Body of pancreas (tissue), 4 donors: ENCODE data around the gene SYT14. TPM values are rescaled to one million over a fixed set of nuclear protein-coding genes. Genes with fewer than 3 reads are reported as not detected.

ENCODE experiments used
- ATAC-seq: fragments of 150-250 bp; one replicate; pipeline ENCODE4 v1.9.1; 2016
- DNase-seq, 4 donors: peaks; one replicate each; pipeline ENCODE4 v3.0.0-alpha.2; 2019
- H3K27ac ChIP-seq, 4 donors: fragments of 200-600 bp; sonication (generic); 1 replicate in 3 of 4; 2 replicates in 1 of 4; pipeline versions ENCODE4 v1.5.1 to v1.6.1; 2016 to 2019; ENCODE audit warnings: mild to moderate bottlenecking in 1 of 4, mixed read lengths in 1 of 4, moderate library complexity in 1 of 4
- H3K27me3 ChIP-seq, 2 donors: fragments of 200-600 bp; sonication (generic); one replicate each; pipeline ENCODE4 v1.6.0; 2016; ENCODE audit warnings: mild to moderate bottlenecking in 1 of 2
- H3K36me3 ChIP-seq, 2 donors: fragments of 200-600 bp; sonication (generic); replicated peaks in 1 of 2; 2 replicates each; pipeline ENCODE4 v1.5.1; 2016; ENCODE audit warnings: low read depth in 2 of 2; ENCODE audit not compliant: insufficient read depth in 1 of 2
- H3K4me1 ChIP-seq: fragments of 200-600 bp; sonication (generic); one replicate; pipeline ENCODE4 v1.6.0; 2016
- H3K4me3 ChIP-seq, 2 donors: fragments of 200-600 bp; sonication (generic); 1 replicate in 1 of 2; 2 replicates in 1 of 2; pipeline ENCODE4 v1.5.1; 2016 to 2019
- H3K9me3 ChIP-seq, 3 donors: fragments of 200-600 bp; sonication (generic); 1 replicate in 2 of 3; 2 replicates in 1 of 3; pipeline ENCODE4 v1.5.1; 2016
- CTCF ChIP-seq, 7 experiments: fragments of 450-650 bp in 4 of 7; fragments of 200-600 bp in 3 of 7; sonication (generic) in 3 of 7; IDR thresholded peaks; one replicate each; pipeline ENCODE4 v1.5.1; 2016 to 2019; ENCODE audit warnings: antibody characterized with exemption in 7 of 7
- POLR2A ChIP-seq, 3 donors: fragments of 450-650 bp; IDR thresholded peaks; one replicate each; pipeline ENCODE4 v1.6.1; 2016; ENCODE audit warnings: antibody characterized with exemption in 3 of 3, mild to moderate bottlenecking in 2 of 3
- WGBS, 2 donors: methylation state at CpG; one replicate each; pipeline ENCODE4 v1.1.5; 2017; 5-methylcytosine and 5-hydroxymethylcytosine counted together
- intact Hi-C: fragments of 100-400 bp; cut with DNase I; formaldehyde crosslinking; loops from one replicate; pipeline ENCODE4 v1.15.1; 2023
- total RNA-seq, 2 donors: library from RNA; depleted of rRNA; stranded (reverse); fragments of >200 nt; gene quantifications; one replicate each; pipeline ENCODE4 v1.1.0, GENCODE V29; 2016

SYT14 gene
- total RNA-seq, 2 donors from 2014 or later, result 0.78 TPM; not detected in 1

GRCh38 chr1:210207597-210208450, 269.8 kb downstream of the SYT14 start:
- no peak overlapping the region for H3K4me3 ChIP-seq
- DNase-seq (no peak), ATAC-seq (no peak)
- no peaks in the 10 kb centered on the region for H3K36me3 ChIP-seq
- H3K27ac ChIP-seq, result no peak overlapping the region
- H3K4me1 ChIP-seq, result no peaks in the 10 kb centered on the region
- H3K9me3 ChIP-seq, result no peaks in the 10 kb centered on the region
- H3K27me3 ChIP-seq, result no peaks in the 10 kb centered on the region
- TF ChIP-seq CTCF (IDR thresholded peaks at IDR 0.05) (no peak), POLR2A (IDR thresholded peaks at IDR 0.05) (no peak)
- WGBS, 2 donors, result 75 to 84% methylated on average over 2 of the region's 2 CpGs
- intact Hi-C loops, result no loop called here

- TF ChIP-seq CTCF (IDR thresholded peaks at IDR 0.05), result no peak
- no peaks in the 10 kb centered on the region for H3K36me3 ChIP-seq
- DNase-seq (no peak), ATAC-seq (no peak)
- H3K4me1 ChIP-seq, result no peaks in the 10 kb centered on the region
- intact Hi-C loops, result no loop called here
- WGBS, 2 donors, result 74 to 75% methylated on average over 8 of the region's 8 CpGs
- H3K9me3 ChIP-seq, result no peaks in the 10 kb centered on the region
- no peak overlapping the region for H3K27ac ChIP-seq
- H3K27me3 ChIP-seq, result no peaks in the 10 kb centered on the region
- no peak overlapping the region for H3K4me3 ChIP-seq
Measured at GRCh38 chr1:210213335-210213734, 275.3 kb downstream of the SYT14 start.

GRCh38 chr1:210214573-210215409, 276.8 kb downstream of the SYT14 start:
- H3K4me3 ChIP-seq, result no peak overlapping the region
- intact Hi-C loops, result no loop called here
- DNase-seq (no peak), ATAC-seq (no peak)
- no peaks in the 10 kb centered on the region for H3K27me3 ChIP-seq
- TF ChIP-seq POLR2A (IDR thresholded peaks at IDR 0.05) (no peak), CTCF (IDR thresholded peaks at IDR 0.05) (no peak)
- no peak overlapping the region for H3K27ac ChIP-seq
- no peaks in the 10 kb centered on the region for H3K4me1 ChIP-seq
- 65 to 66% methylated on average over 4 of the region's 4 CpGs for WGBS, 2 donors
- no peaks in the 10 kb centered on the region for H3K36me3 ChIP-seq
- H3K9me3 ChIP-seq, result no peaks in the 10 kb centered on the region

GRCh38 chr1:210217482-210217881, 279.5 kb downstream of the SYT14 start:
- Histone ChIP-seq H3K36me3 (no peaks in the 10 kb centered on the region), H3K27ac (no peak overlapping the region), H3K4me1 (no peaks in the 10 kb centered on the region), H3K27me3 (no peaks in the 10 kb centered on the region), H3K4me3 (no peak overlapping the region), H3K9me3 (no peaks in the 10 kb centered on the region)
- 82 to 83% methylated on average over 5 of the region's 5 CpGs for WGBS, 2 donors
- ATAC-seq (no peak), DNase-seq (no peak)
- intact Hi-C loops, result no loop called here
- TF ChIP-seq CTCF (IDR thresholded peaks at IDR 0.05) (no peak), POLR2A (IDR thresholded peaks at IDR 0.05) (no peak)
